ENCODE data around the gene SMG6.
A peak's percentile ranks its signal among the peaks of the same experiment; 100 is the strongest.

- TF ChIP-seq CTCF (IDR thresholded peaks at IDR 0.05) (peak; percentile 65), SP1 (CRISPR knock-in tag; conservative IDR thresholded peaks at IDR 0.05) (no peak), JUN (CRISPR knock-in tag; IDR thresholded peaks at IDR 0.05) (no peak), TEAD4 (CRISPR knock-in tag; IDR thresholded peaks at IDR 0.05) (no peak), OVOL2 (CRISPR knock-in tag; IDR thresholded peaks at IDR 0.05; ENCODE audit: borderline replicate concordance) (no peak), FOXP4 (CRISPR knock-in tag; IDR thresholded peaks at IDR 0.05) (peak; percentile 35; the same call in 1 of the 2 replicates), ELF4 (CRISPR knock-in tag; IDR thresholded peaks at IDR 0.05; ENCODE audit: low read depth) (no peak), FOXP1 (CRISPR knock-in tag; IDR thresholded peaks at IDR 0.05; ENCODE audit: borderline replicate concordance) (peak; percentile 68; the same call in 1 of the 2 replicates)
- TF ChIP-seq, protein P1, sequence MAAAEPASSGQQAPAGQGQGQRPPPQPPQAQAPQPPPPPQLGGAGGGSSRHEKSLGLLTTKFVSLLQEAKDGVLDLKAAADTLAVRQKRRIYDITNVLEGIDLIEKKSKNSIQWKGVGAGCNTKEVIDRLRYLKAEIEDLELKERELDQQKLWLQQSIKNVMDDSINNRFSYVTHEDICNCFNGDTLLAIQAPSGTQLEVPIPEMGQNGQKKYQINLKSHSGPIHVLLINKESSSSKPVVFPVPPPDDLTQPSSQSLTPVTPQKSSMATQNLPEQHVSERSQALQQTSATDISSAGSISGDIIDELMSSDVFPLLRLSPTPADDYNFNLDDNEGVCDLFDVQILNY (CRISPR knock-in tag; IDR thresholded peaks at IDR 0.05) = no peak
- TF ChIP-seq, protein P2, sequence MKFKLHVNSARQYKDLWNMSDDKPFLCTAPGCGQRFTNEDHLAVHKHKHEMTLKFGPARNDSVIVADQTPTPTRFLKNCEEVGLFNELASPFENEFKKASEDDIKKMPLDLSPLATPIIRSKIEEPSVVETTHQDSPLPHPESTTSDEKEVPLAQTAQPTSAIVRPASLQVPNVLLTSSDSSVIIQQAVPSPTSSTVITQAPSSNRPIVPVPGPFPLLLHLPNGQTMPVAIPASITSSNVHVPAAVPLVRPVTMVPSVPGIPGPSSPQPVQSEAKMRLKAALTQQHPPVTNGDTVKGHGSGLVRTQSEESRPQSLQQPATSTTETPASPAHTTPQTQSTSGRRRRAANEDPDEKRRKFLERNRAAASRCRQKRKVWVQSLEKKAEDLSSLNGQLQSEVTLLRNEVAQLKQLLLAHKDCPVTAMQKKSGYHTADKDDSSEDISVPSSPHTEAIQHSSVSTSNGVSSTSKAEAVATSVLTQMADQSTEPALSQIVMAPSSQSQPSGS (CRISPR knock-in tag; IDR thresholded peaks at IDR 0.05; ENCODE audit: borderline replicate concordance, low read depth) = no peak
Observed at GRCh38 chr17:2064980-2065785, 238.4 kb downstream of the SMG6 start.

Data from WTC11 (cell line).